CD4-positive, alpha-beta T cell (primary cell): ENCODE measurements around the gene SPACA9. TPM values are rescaled to one million over a fixed set of nuclear protein-coding genes. Genes with fewer than 3 reads are reported as not detected.

ENCODE experiments used
- ATAC-seq: fragments of 200-7000 bp; cut with Tn5 transposase; one replicate; pipeline ENCODE4 v1.10.0; 2022; ENCODE audit warnings: mild to moderate bottlenecking; ENCODE audit not compliant: poor library complexity
- CTCF ChIA-PET: fragments of 350-600 bp; sonication (Branson Sonifier 250); formaldehyde crosslinking; loops from one replicate; lab custom pipeline; 2021; ENCODE audit warnings: antibody characterized with exemption, inconsistent platforms; lab: Charles Lee
- POLR2A ChIA-PET: fragments of 350-600 bp; sonication (Branson Sonifier 250); formaldehyde crosslinking; loops from one replicate; lab custom pipeline; 2021; ENCODE audit warnings: antibody characterized with exemption, inconsistent platforms; lab: Charles Lee
- DNase-seq, 14 experiments: peaks; one replicate each; pipeline ENCODE4 v3.0.0-alpha.2; 2013 to 2020; ENCODE audit warnings: mixed read lengths in 2 of 14
- H3K27ac ChIP-seq, 2 donors: one replicate each; pipeline versions ENCODE4 v1.5.1 to v1.7.0; 2013; ENCODE audit warnings: low read length in 2 of 2, low read depth in 1 of 2, mild to moderate bottlenecking in 1 of 2
- H3K27me3 ChIP-seq, 2 experiments: 1 replicate in 1 of 2; 2 replicates in 1 of 2; pipeline versions ENCODE4 v1.6.1 to v1.7.0; 2013; ENCODE audit warnings: low read length in 2 of 2, control low read depth in 1 of 2, mild to moderate bottlenecking in 1 of 2, moderate library complexity in 1 of 2; ENCODE audit not compliant: insufficient read depth in 2 of 2, control insufficient read depth in 1 of 2
- H3K36me3 ChIP-seq: one replicate; pipeline ENCODE4 v1.6.1; 2013; ENCODE audit warnings: low read length, control low read depth; ENCODE audit not compliant: insufficient read depth
- H3K4me1 ChIP-seq: one replicate; pipeline ENCODE4 v1.6.1; 2013; ENCODE audit warnings: low read length, control low read depth; ENCODE audit not compliant: insufficient read depth
- H3K4me3 ChIP-seq: one replicate; pipeline ENCODE4 v1.5.1; 2013; ENCODE audit warnings: mild to moderate bottlenecking, low read length, moderate library complexity
- H3K9me3 ChIP-seq, 2 experiments: 1 replicate in 1 of 2; 2 replicates in 1 of 2; pipeline versions ENCODE4 v1.6.1 to v1.7.0; 2013; ENCODE audit warnings: low read length in 2 of 2, mild to moderate bottlenecking in 2 of 2, control low read depth in 1 of 2, moderate library complexity in 1 of 2; ENCODE audit not compliant: control insufficient read depth in 1 of 2, insufficient read depth in 1 of 2
- H3K27ac Mint-ChIP-seq: one replicate; pipeline ENCODE4 v1.8.0; 2020; ENCODE audit warnings: mixed read lengths
- H3K27me3 Mint-ChIP-seq: one replicate; pipeline ENCODE4 v1.8.0; 2021; ENCODE audit warnings: mixed read lengths
- H3K36me3 Mint-ChIP-seq: one replicate; pipeline ENCODE4 v1.8.0; 2021; ENCODE audit warnings: low read depth, mixed read lengths
- H3K4me1 Mint-ChIP-seq: one replicate; pipeline ENCODE4 v1.8.0; 2021; ENCODE audit warnings: low read depth, mixed read lengths
- H3K4me3 Mint-ChIP-seq: one replicate; pipeline ENCODE4 v1.8.0; 2020; ENCODE audit warnings: mild to moderate bottlenecking, mixed read lengths
- H3K9me3 Mint-ChIP-seq: one replicate; pipeline ENCODE4 v1.8.0; 2020; ENCODE audit warnings: mixed read lengths
- intact Hi-C, 2 experiments: fragments of 100-400 bp; cut with DNase I in 1 of 2; cut with micrococcal nuclease in 1 of 2; formaldehyde crosslinking; loops; one replicate each; pipeline versions ENCODE4 v1.15.1 to v1.9.0; 2023 to 2025; cut with DNase I, micrococcal nuclease
- total RNA-seq, 174 experiments: library from RNA in 2 of 174; stranded (reverse) in 2 of 174; gene quantifications; one replicate each; pipeline ENCODE4 v1.2.3 and lab custom pipeline; 2021 to 2026
- TF ChIP-seq, protein P1 (sequence below): fragments of 200-600 bp; IDR thresholded peaks from one replicate; pipeline ENCODE4 v1.8.0; 2022; ENCODE audit warnings: antibody characterized with exemption, mild to moderate bottlenecking

SPACA9 gene
- total RNA-seq, 2 experiments from 2014 or later, result 0.52 to 0.92 TPM

DNA sequence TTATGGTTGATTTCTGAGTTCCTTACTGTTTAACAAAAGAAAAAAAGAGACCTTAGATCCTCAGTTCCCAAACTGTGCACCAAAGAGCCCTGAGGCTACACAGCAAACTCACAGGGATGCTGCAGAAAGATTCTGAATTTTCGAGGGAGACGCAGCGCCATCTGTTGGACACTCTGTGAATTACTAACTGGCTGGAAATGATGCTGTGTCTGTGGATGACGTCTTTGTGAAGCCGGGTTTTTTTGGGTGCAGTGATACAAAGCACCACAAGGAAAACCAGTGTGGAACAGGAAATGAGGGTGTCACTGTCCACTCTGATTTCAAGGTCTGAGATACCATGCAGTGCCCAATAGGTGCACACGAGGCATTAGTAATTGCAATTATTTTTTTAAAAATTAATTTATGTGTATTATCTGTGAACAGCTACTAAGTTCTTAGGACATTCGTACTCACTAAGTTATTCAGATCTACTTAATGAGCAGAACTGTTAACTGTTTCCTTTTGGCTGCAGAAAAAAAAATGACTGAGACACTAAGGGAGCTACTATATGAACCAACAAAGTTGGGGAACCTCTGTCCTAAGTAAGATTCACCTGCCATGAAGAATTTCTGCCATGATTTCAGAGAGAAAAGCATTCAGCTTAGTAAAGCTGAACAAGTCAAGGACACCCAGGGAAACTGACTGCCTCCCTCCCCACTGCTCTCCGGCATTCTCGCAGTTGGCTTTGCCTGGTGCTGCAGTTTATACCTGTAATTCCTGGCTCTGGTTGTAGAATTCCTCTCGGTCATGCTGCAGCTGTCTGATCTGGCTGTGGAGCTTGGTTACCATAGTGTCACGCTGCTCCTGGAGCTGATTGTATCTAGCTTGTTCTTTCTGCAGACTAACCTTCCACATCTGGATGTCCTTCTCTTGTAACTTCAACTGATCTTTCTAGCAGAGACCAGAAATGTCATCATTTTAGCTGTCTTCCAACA is 23.4 kb downstream of the SPACA9 start:
- H3K4me1 Mint-ChIP-seq, result peaks cover 5% of the 10 kb centered on the region
- H3K9me3 Mint-ChIP-seq, result no peaks in the 10 kb centered on the region
- no peaks in the 10 kb centered on the region for H3K27me3 ChIP-seq
- peak overlapping the region; percentile 70 for H3K27ac Mint-ChIP-seq
- H3K27me3 Mint-ChIP-seq, result no peaks in the 10 kb centered on the region
- H3K36me3 Mint-ChIP-seq, result peaks cover 89% of the 10 kb centered on the region
- ATAC-seq, result peak; percentile 99
- intact Hi-C loops, result loop anchor here (2.0 to 10.0 kb wide), 5 partner anchors 53 to 487 kb away; partner anchors contain the start of genes CFAP77 (in 1 of the 2) and DDX31 (in 1 of the 2)
- no peaks in the 10 kb centered on the region for H3K4me1 ChIP-seq
- H3K9me3 ChIP-seq, result no peaks in the 10 kb centered on the region
- no peak overlapping the region for H3K4me3 Mint-ChIP-seq
- H3K27ac ChIP-seq, result no peak overlapping the region
- ChIA-PET POLR2A (interaction anchor here (0.8 to 1.0 kb wide), 2 partner anchors 24 to 43 kb away, joined by 3 read pairs; partner anchors contain the start of gene SPACA9), CTCF (interaction anchor here (0.7 to 2.3 kb wide), 14 partner anchors 9 to 128 kb away, joined by 3 to 7 read pairs (median 5); partner anchors contain the start of genes AK8 and SPACA9)
- peak; percentile 58 to 91 (median 76) for DNase-seq
- TF ChIP-seq, protein P1, sequence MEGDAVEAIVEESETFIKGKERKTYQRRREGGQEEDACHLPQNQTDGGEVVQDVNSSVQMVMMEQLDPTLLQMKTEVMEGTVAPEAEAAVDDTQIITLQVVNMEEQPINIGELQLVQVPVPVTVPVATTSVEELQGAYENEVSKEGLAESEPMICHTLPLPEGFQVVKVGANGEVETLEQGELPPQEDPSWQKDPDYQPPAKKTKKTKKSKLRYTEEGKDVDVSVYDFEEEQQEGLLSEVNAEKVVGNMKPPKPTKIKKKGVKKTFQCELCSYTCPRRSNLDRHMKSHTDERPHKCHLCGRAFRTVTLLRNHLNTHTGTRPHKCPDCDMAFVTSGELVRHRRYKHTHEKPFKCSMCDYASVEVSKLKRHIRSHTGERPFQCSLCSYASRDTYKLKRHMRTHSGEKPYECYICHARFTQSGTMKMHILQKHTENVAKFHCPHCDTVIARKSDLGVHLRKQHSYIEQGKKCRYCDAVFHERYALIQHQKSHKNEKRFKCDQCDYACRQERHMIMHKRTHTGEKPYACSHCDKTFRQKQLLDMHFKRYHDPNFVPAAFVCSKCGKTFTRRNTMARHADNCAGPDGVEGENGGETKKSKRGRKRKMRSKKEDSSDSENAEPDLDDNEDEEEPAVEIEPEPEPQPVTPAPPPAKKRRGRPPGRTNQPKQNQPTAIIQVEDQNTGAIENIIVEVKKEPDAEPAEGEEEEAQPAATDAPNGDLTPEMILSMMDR, result peak; percentile 97
- no peak overlapping the region for H3K4me3 ChIP-seq
- H3K36me3 ChIP-seq, result peaks cover 69% of the 10 kb centered on the region

DNA sequence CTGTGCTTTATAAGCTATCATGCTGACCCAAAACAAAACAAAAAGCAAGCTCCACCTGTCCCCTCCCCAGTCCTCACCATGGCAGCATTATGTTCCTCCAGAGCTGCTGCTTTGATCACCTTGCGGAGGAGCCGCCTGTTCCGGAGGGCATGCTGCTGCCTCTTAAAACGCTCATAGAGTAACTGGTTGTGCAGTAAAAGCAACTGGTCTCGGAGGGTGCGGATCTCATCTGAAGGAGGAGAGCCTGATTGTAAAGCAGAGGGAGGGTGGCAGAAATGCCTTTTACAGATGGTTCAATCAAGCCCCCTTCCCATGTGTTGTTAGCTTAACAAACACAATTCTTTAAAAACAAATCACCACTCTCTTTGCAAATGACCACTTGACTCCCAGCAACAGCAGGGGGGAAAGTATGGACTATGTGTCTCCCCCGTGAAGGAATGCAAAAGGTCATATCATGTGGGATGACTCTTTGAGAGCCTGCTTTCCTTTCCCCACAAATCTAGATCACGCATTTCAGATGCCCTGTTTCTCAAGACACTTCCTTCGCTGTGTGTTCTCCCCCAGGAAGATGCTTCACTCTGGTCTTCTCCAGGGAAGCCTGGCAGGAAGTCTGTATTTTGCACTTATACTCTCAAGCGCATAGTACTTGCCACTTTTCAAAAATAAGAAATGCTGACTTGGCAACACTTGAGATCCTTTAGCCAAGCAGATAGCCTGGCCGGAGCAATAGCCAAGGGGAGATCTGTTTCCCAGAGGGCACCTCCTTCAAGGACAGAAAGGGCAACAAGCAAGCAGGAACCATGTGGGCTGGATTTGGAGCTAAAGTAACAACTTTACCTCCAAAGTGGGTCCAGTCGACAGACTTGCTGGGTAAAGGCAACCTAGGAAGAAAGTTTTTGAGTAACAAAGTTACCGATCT is 25.1 kb downstream of the SPACA9 start:
- no peak overlapping the region for H3K27ac Mint-ChIP-seq
- peaks cover 77% of the 10 kb centered on the region for H3K36me3 Mint-ChIP-seq
- Histone ChIP-seq H3K27ac (no peak overlapping the region), H3K36me3 (peaks cover 59% of the 10 kb centered on the region), H3K9me3 (no peaks in the 10 kb centered on the region), H3K27me3 (no peaks in the 10 kb centered on the region), H3K4me3 (no peak overlapping the region), H3K4me1 (peaks cover 10% of the 10 kb centered on the region)
- H3K4me1 Mint-ChIP-seq, result peaks cover 13% of the 10 kb centered on the region
- intact Hi-C loops, result loop anchor here (10.0 kb wide), 3 partner anchors 59 to 489 kb away; partner anchors contain the start of genes CFAP77 (in 1 of the 2) and DDX31 (in 1 of the 2)
- ATAC-seq (no peak), DNase-seq (no peak)
- no peak overlapping the region for H3K4me3 Mint-ChIP-seq
- CTCF ChIA-PET, result interaction anchor here (1.6 kb wide), 1 partner anchor 44 kb away, joined by 7 read pairs; no protein-coding TSS in a partner anchor
- POLR2A ChIA-PET, result no interaction called here
- no peaks in the 10 kb centered on the region for H3K9me3 Mint-ChIP-seq
- TF ChIP-seq, protein P1, result no peak
- no peaks in the 10 kb centered on the region for H3K27me3 Mint-ChIP-seq

DNA sequence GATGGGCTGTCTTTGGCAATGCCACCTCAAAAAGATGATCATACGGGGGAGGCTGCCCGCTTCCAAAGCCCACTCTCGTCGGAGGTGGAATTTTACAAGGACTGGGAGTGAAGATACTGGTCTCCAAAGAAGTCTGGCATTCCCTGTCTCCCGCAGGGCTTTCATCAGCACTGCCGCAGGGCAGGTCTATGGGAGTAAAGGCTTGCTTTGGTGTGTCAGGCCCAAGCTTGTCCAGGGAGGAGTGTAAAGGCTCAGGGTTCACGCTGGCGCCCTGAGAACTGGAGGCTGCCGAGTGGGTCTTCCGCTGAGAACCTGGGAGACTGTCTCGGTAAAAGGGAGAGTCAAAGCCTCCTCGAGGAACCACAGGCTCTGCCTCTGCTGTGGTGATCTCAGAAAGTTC is 27.0 kb downstream of the SPACA9 start:
- Mint-ChIP-seq H3K4me3 (no peak overlapping the region), H3K36me3 (peaks cover 72% of the 10 kb centered on the region), H3K4me1 (peaks cover 20% of the 10 kb centered on the region), H3K27me3 (no peaks in the 10 kb centered on the region), H3K9me3 (no peaks in the 10 kb centered on the region), H3K27ac (no peak overlapping the region)
- intact Hi-C loops, result loop anchor here (10.0 kb wide), 3 partner anchors 61 to 491 kb away; partner anchors contain the start of genes CFAP77 (in 1 of the 2) and DDX31 (in 1 of the 2)
- H3K27me3 ChIP-seq, result no peaks in the 10 kb centered on the region
- no peak overlapping the region for H3K27ac ChIP-seq
- CTCF ChIA-PET, result interaction anchor here (0.9 kb wide), 1 partner anchor 8 kb away, joined by 4 read pairs; no protein-coding TSS in a partner anchor
- no peak overlapping the region for H3K4me3 ChIP-seq
- DNase-seq (no peak), ATAC-seq (no peak)
- H3K4me1 ChIP-seq, result peaks cover 16% of the 10 kb centered on the region
- POLR2A ChIA-PET, result no interaction called here
- no peaks in the 10 kb centered on the region for H3K9me3 ChIP-seq
- TF ChIP-seq, protein P1, result no peak
- H3K36me3 ChIP-seq, result peaks cover 54% of the 10 kb centered on the region
